ENCODE results near the gene NCAPG2. TPM values are rescaled to one million over a fixed set of nuclear protein-coding genes. Genes with fewer than 3 reads are reported as not detected.

NCAPG2 gene
- total RNA-seq, 1 experiment from 2014 or later = 67.3 TPM

GRCh38 chr7:158723266-158723665, 18.7 kb upstream of the NCAPG2 start:
- no TSS peak for BruUV-seq (replicated peaks)
- Mint-ChIP-seq H3K36me3 (ENCODE audit: insufficient read depth, unreplicated experiment) (no peaks in the 10 kb centered on the region), H3K4me3 (ENCODE audit: unreplicated experiment) (no peak overlapping the region), H3K27ac (ENCODE audit: unreplicated experiment) (no peak overlapping the region), H3K4me1 (ENCODE audit: low read depth, unreplicated experiment) (no peaks in the 10 kb centered on the region), H3K27me3 (ENCODE audit: insufficient read depth, unreplicated experiment) (peaks cover 6% of the 10 kb centered on the region), H3K9me3 (ENCODE audit: unreplicated experiment) (no peaks in the 10 kb centered on the region)
- intact Hi-C loops (cut with micrococcal nuclease; ENCODE audit: unreplicated experiment) = no loop called here
- POLR2A ChIA-PET = no interaction called here
- no peak overlapping the region for H3K4me3 ChIP-seq (ENCODE audit: low read depth, low read length)
- no peak for DNase-seq
- CTCF ChIA-PET = no interaction called here
- no peaks in the 10 kb centered on the region for H3K9me3 ChIP-seq
- H3K27me3 ChIP-seq (replicated peaks; ENCODE audit: control insufficient read depth, insufficient read depth, low read length) = no peaks in the 10 kb centered on the region
- H3K4me1 ChIP-seq = no peaks in the 10 kb centered on the region
- TF ChIP-seq, protein P1, sequence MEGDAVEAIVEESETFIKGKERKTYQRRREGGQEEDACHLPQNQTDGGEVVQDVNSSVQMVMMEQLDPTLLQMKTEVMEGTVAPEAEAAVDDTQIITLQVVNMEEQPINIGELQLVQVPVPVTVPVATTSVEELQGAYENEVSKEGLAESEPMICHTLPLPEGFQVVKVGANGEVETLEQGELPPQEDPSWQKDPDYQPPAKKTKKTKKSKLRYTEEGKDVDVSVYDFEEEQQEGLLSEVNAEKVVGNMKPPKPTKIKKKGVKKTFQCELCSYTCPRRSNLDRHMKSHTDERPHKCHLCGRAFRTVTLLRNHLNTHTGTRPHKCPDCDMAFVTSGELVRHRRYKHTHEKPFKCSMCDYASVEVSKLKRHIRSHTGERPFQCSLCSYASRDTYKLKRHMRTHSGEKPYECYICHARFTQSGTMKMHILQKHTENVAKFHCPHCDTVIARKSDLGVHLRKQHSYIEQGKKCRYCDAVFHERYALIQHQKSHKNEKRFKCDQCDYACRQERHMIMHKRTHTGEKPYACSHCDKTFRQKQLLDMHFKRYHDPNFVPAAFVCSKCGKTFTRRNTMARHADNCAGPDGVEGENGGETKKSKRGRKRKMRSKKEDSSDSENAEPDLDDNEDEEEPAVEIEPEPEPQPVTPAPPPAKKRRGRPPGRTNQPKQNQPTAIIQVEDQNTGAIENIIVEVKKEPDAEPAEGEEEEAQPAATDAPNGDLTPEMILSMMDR (IDR thresholded peaks at IDR 0.05; ENCODE audit: insufficient read depth in 1 of 2, low read depth in 1 of 2, low read length in 1 of 2, severe bottlenecking in 1 of 2, unreplicated experiment in 1 of 2) = no peak
- no peaks in the 10 kb centered on the region for H3K36me3 ChIP-seq (ENCODE audit: control insufficient read depth, insufficient read depth, low read length)

GRCh38 chr7:158722574-158723237, 18.1 kb upstream of the NCAPG2 start:
- no peaks in the 10 kb centered on the region for H3K4me1 ChIP-seq
- H3K9me3 ChIP-seq = no peaks in the 10 kb centered on the region
- TF ChIP-seq, protein P1 (IDR thresholded peaks at IDR 0.05; ENCODE audit: insufficient read depth in 1 of 2, low read depth in 1 of 2, low read length in 1 of 2, severe bottlenecking in 1 of 2, unreplicated experiment in 1 of 2) = no peak
- Mint-ChIP-seq H3K27ac (ENCODE audit: unreplicated experiment) (no peak overlapping the region), H3K4me1 (ENCODE audit: low read depth, unreplicated experiment) (no peaks in the 10 kb centered on the region), H3K36me3 (ENCODE audit: insufficient read depth, unreplicated experiment) (no peaks in the 10 kb centered on the region), H3K4me3 (ENCODE audit: unreplicated experiment) (no peak overlapping the region), H3K9me3 (ENCODE audit: unreplicated experiment) (no peaks in the 10 kb centered on the region), H3K27me3 (ENCODE audit: insufficient read depth, unreplicated experiment) (peaks cover 8% of the 10 kb centered on the region)
- no peak for DNase-seq
- no TSS peak for BruUV-seq (replicated peaks)
- H3K27me3 ChIP-seq (replicated peaks; ENCODE audit: control insufficient read depth, insufficient read depth, low read length) = no peaks in the 10 kb centered on the region
- intact Hi-C loops (cut with micrococcal nuclease; ENCODE audit: unreplicated experiment) = no loop called here
- H3K36me3 ChIP-seq (ENCODE audit: control insufficient read depth, insufficient read depth, low read length) = no peaks in the 10 kb centered on the region
- no peak overlapping the region for H3K4me3 ChIP-seq (ENCODE audit: low read depth, low read length)
- POLR2A ChIA-PET = no interaction called here
- CTCF ChIA-PET = no interaction called here

DNA sequence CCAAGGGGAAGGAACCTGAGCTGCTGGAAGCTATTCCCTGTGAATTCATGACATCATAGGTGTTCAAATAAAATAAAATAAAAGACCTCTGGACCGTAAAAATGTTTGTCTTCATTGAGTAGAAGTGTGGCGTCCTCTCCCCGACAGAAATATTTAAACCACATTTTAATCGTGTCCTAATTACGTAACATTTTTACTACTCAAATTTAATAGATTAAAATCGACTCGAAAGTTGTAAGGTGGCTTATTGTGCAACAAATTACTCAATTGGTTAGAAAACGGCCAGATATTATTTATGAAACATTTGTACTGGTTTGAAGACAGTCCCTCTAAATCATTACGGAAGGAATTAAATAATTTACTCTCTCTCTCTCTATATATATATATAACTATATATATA, 15.5 kb upstream of the NCAPG2 start:
- H3K27me3 ChIP-seq (replicated peaks; ENCODE audit: control insufficient read depth, insufficient read depth, low read length) = no peaks in the 10 kb centered on the region
- peak overlapping the region; percentile 54 for H3K4me3 Mint-ChIP-seq (ENCODE audit: unreplicated experiment)
- POLR2A ChIA-PET = interaction anchor here (0.8 kb wide), 1 partner anchor 15 kb away, joined by 17 read pairs; the partner anchor contains the start of gene NCAPG2
- no peaks in the 10 kb centered on the region for H3K36me3 ChIP-seq (ENCODE audit: control insufficient read depth, insufficient read depth, low read length)
- peaks cover 14% of the 10 kb centered on the region for H3K27me3 Mint-ChIP-seq (ENCODE audit: insufficient read depth, unreplicated experiment)
- H3K4me3 ChIP-seq (ENCODE audit: low read depth, low read length) = no peak overlapping the region
- BruUV-seq (replicated peaks) = no TSS peak
- intact Hi-C loops (cut with micrococcal nuclease; ENCODE audit: unreplicated experiment) = no loop called here
- H3K9me3 ChIP-seq = no peaks in the 10 kb centered on the region
- DNase-seq = no peak
- no peaks in the 10 kb centered on the region for H3K4me1 Mint-ChIP-seq (ENCODE audit: low read depth, unreplicated experiment)
- no peak overlapping the region for H3K27ac Mint-ChIP-seq (ENCODE audit: unreplicated experiment)
- CTCF ChIA-PET = no interaction called here
- H3K4me1 ChIP-seq = no peaks in the 10 kb centered on the region
- TF ChIP-seq, protein P1 (IDR thresholded peaks at IDR 0.05; ENCODE audit: insufficient read depth in 1 of 2, low read depth in 1 of 2, low read length in 1 of 2, severe bottlenecking in 1 of 2, unreplicated experiment in 1 of 2) = no peak
- H3K36me3 Mint-ChIP-seq (ENCODE audit: insufficient read depth, unreplicated experiment) = no peaks in the 10 kb centered on the region
- no peaks in the 10 kb centered on the region for H3K9me3 Mint-ChIP-seq (ENCODE audit: unreplicated experiment)

All from Caco-2 (cell line).